NCI-H748 treated with DMSO at 0.1 percent for 48 hours (cell line): ENCODE results near the gene OR10T2.
"Not testable (repeated sequence)": the region's sequence is repeated elsewhere in the genome, so short reads cannot be mapped to it uniquely, and the experiment has no call there.

Experiments used
- DNase-seq: peaks from one replicate; lab custom pipeline; 2025; lab: John Stamatoyannopoulos, UW

The OR10T2 gene

GRCh38 chr1:158398818-158399514, at the start of gene OR10T2:
Gene OR10T2, minus strand, starts transcription at chr1:158399466. Its CDS starts 0 bp downstream, at chr1:158399466.
- DNase-seq: no peak

GRCh38 chr1:158445376-158445775, 46.1 kb upstream of the OR10T2 start:
- DNase-seq: no peak

GRCh38 chr1:158434741-158435140, 35.5 kb upstream of the OR10T2 start:
- DNase-seq: no peak

GRCh38 chr1:158430163-158430562, 30.9 kb upstream of the OR10T2 start:
- DNase-seq: not testable (repeated sequence)

- DNase-seq: no peak
These were observed 26.9 kb upstream of the OR10T2 start, which contains the start of gene OR10K2 for GRCh38 chr1:158426137-158426536. Gene OR10K2, minus strand, starts transcription at chr1:158426237. Its CDS starts 5,371 bp downstream, at chr1:158420866.

- no peak for DNase-seq
These were observed 25.8 kb upstream of the OR10T2 start for GRCh38 chr1:158425027-158425426.

GRCh38 chr1:158422212-158422611, 22.9 kb upstream of the OR10T2 start:
- no peak for DNase-seq

- no peak for DNase-seq
These were observed 18.3 kb upstream of the OR10T2 start for GRCh38 chr1:158417586-158417985.

GRCh38 chr1:158414651-158415345, 15.5 kb upstream of the OR10T2 start:
- no peak for DNase-seq

GRCh38 chr1:158407092-158407491, 7.8 kb upstream of the OR10T2 start:
- DNase-seq: no peak

- no peak for DNase-seq
These were observed 1.6 kb upstream of the OR10T2 start for GRCh38 chr1:158400871-158401270.

GRCh38 chr1:158396646-158397045, 2.6 kb downstream of the OR10T2 start:
- DNase-seq: no peak

GRCh38 chr1:158393476-158393875, 5.8 kb downstream of the OR10T2 start:
- no peak for DNase-seq

GRCh38 chr1:158391099-158391498, 8.2 kb downstream of the OR10T2 start:
- no peak for DNase-seq

GRCh38 chr1:158390331-158390730, 8.9 kb downstream of the OR10T2 start:
- DNase-seq: no peak

GRCh38 chr1:158374860-158375259, 24.4 kb downstream of the OR10T2 start:
- DNase-seq: no peak

GRCh38 chr1:158374101-158374500, 25.2 kb downstream of the OR10T2 start:
- not testable (repeated sequence) for DNase-seq

GRCh38 chr1:158371188-158371953, 27.9 kb downstream of the OR10T2 start:
- DNase-seq: no peak

GRCh38 chr1:158366783-158367182, 32.5 kb downstream of the OR10T2 start:
- DNase-seq: no peak

GRCh38 chr1:158362941-158363340, 36.3 kb downstream of the OR10T2 start:
- DNase-seq: no peak

GRCh38 chr1:158362482-158362881, 36.8 kb downstream of the OR10T2 start:
- no peak for DNase-seq

- DNase-seq: no peak
These were observed 41.8 kb downstream of the OR10T2 start for GRCh38 chr1:158357441-158357840.

- no peak for DNase-seq
These were observed 42.6 kb downstream of the OR10T2 start for GRCh38 chr1:158356616-158357015.
